ENCODE measurements around the gene SPINDOC. TPM values are rescaled to one million over a fixed set of nuclear protein-coding genes. Genes with fewer than 3 reads are reported as not detected.

SPINDOC gene
- polyA plus RNA-seq, 1 donor (not counting 4 experiments of a cell fraction or from before 2014, with no cell fraction given): 8.1 TPM

DNA sequence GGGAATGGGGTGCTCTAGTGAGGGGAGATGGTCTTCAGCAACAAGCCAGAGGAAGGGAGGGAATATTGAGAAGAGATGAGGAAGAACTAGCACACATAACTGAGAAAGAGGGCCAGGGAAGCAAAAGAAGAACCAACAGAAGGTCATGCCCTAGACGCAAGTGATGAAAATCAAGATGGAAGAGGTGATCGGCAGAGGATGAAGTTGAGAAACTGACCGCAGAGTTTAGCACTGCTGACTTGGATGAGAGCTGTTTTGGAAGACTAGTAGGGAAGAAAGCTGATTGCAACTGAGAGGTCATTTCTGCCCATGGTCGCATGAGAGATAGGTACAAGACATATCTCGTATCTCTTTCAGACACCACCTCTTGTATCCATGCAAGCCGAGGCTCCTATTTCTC, 2.9 kb downstream of the SPINDOC start:
- Histone ChIP-seq H3K9me1 (ENCODE audit: control insufficient read depth, extremely low read depth, insufficient read depth, low read length) (no peaks in the 10 kb centered on the region), H3K79me2 (ENCODE audit: control insufficient read depth, insufficient read depth, low read length) (peaks cover 30% of the 10 kb centered on the region), H3K9me3 (ENCODE audit: control insufficient read depth, low read depth, low read length) (no peaks in the 10 kb centered on the region), H3K4me3 (ENCODE audit: control insufficient read depth in 2 of 3, extremely low read depth in 1 of 3, insufficient read depth in 2 of 3, low read depth in 1 of 3, low read length in 3 of 3) (no peak overlapping the region), H4K20me1 (ENCODE audit: control insufficient read depth, extremely low read depth, insufficient read depth, low read length) (no peaks in the 10 kb centered on the region), H3K36me3 (ENCODE audit: control insufficient read depth in 2 of 2, extremely low read depth in 1 of 2, insufficient read depth in 2 of 2, low read length in 2 of 2) (peaks cover 9 to 14% of the 10 kb centered on the region in 2 experiments), H3K27me3 (ENCODE audit: control insufficient read depth, extremely low read depth, insufficient read depth, low read length) (no peaks in the 10 kb centered on the region), H2AFZ (ENCODE audit: control insufficient read depth, low read length) (no peak overlapping the region), H3K4me1 (ENCODE audit: control insufficient read depth, extremely low read depth, insufficient read depth, low read length) (peaks cover 14% of the 10 kb centered on the region), H3K4me2 (ENCODE audit: control insufficient read depth, extremely low read depth, insufficient read depth, low read depth, low read length) (no peak overlapping the region), H3K9ac (ENCODE audit: control insufficient read depth, extremely low read depth, insufficient read depth, low read length) (no peak overlapping the region), H3K27ac (ENCODE audit: control insufficient read depth, insufficient read depth, low read length) (no peak overlapping the region)
- dilution Hi-C loops (cut with MboI; ENCODE audit: extremely low pct_ligation_motif_present, low sequenced_read_pairs): no loop called here
- FAIRE-seq: no peak
- DNase-seq (ENCODE audit: low read depth, low spot score): no peak
- TF ChIP-seq EZH2 (IDR thresholded peaks at IDR 0.05; ENCODE audit: low read length): no peak
- TF ChIP-seq, protein P1, sequence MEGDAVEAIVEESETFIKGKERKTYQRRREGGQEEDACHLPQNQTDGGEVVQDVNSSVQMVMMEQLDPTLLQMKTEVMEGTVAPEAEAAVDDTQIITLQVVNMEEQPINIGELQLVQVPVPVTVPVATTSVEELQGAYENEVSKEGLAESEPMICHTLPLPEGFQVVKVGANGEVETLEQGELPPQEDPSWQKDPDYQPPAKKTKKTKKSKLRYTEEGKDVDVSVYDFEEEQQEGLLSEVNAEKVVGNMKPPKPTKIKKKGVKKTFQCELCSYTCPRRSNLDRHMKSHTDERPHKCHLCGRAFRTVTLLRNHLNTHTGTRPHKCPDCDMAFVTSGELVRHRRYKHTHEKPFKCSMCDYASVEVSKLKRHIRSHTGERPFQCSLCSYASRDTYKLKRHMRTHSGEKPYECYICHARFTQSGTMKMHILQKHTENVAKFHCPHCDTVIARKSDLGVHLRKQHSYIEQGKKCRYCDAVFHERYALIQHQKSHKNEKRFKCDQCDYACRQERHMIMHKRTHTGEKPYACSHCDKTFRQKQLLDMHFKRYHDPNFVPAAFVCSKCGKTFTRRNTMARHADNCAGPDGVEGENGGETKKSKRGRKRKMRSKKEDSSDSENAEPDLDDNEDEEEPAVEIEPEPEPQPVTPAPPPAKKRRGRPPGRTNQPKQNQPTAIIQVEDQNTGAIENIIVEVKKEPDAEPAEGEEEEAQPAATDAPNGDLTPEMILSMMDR (optimal IDR thresholded peaks at IDR 0.05 in 1 of 3, IDR thresholded peaks at IDR 0.05 in 1 of 3, conservative IDR thresholded peaks at IDR 0.05 in 1 of 3; ENCODE audit: extremely low read depth in 1 of 3, insufficient read depth in 2 of 3, low read length in 3 of 3): no peak

DNA sequence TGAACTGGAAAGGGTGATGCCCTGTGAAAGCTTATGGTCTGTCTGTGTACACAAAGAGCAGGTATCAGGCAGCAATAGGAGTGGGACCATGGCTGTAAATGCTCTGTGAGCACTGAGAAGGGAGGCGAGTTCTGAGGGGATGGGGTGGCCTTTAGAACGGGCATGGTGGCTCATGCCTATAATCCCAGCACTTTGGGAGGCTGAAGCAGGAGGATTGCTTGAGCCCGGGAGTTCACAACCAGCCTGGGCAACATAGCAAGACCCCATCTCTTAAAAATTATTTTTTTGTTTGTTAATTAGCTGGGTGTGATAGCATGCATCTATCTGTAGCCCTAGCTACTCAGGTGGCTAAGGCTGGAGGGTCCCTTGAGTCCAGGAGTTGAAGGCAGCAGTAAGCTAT, 3.5 kb downstream of the SPINDOC start:
- no peaks in the 10 kb centered on the region for H4K20me1 ChIP-seq (ENCODE audit: control insufficient read depth, extremely low read depth, insufficient read depth, low read length)
- H3K4me3 ChIP-seq (ENCODE audit: control insufficient read depth in 2 of 3, extremely low read depth in 1 of 3, insufficient read depth in 2 of 3, low read depth in 1 of 3, low read length in 3 of 3): no peak overlapping the region
- dilution Hi-C loops (cut with MboI; ENCODE audit: extremely low pct_ligation_motif_present, low sequenced_read_pairs): no loop called here
- H3K27me3 ChIP-seq (ENCODE audit: control insufficient read depth, extremely low read depth, insufficient read depth, low read length): no peaks in the 10 kb centered on the region
- DNase-seq (ENCODE audit: low read depth, low spot score): no peak
- H3K27ac ChIP-seq (ENCODE audit: control insufficient read depth, insufficient read depth, low read length): no peak overlapping the region
- H3K9me3 ChIP-seq (ENCODE audit: control insufficient read depth, low read depth, low read length): no peaks in the 10 kb centered on the region
- H3K36me3 ChIP-seq (ENCODE audit: control insufficient read depth in 2 of 2, extremely low read depth in 1 of 2, insufficient read depth in 2 of 2, low read length in 2 of 2): peaks cover 9 to 17% of the 10 kb centered on the region in 2 experiments
- TF ChIP-seq EZH2 (IDR thresholded peaks at IDR 0.05; ENCODE audit: low read length): no peak
- TF ChIP-seq, protein P1 (optimal IDR thresholded peaks at IDR 0.05 in 1 of 3, IDR thresholded peaks at IDR 0.05 in 1 of 3, conservative IDR thresholded peaks at IDR 0.05 in 1 of 3; ENCODE audit: extremely low read depth in 1 of 3, insufficient read depth in 2 of 3, low read length in 3 of 3): no peak
- FAIRE-seq: no peak
- no peak overlapping the region for H3K4me2 ChIP-seq (ENCODE audit: control insufficient read depth, extremely low read depth, insufficient read depth, low read depth, low read length)
- no peak overlapping the region for H2AFZ ChIP-seq (ENCODE audit: control insufficient read depth, low read length)
- H3K4me1 ChIP-seq (ENCODE audit: control insufficient read depth, extremely low read depth, insufficient read depth, low read length): peaks cover 18% of the 10 kb centered on the region
- H3K9me1 ChIP-seq (ENCODE audit: control insufficient read depth, extremely low read depth, insufficient read depth, low read length): no peaks in the 10 kb centered on the region
- peaks cover 30% of the 10 kb centered on the region for H3K79me2 ChIP-seq (ENCODE audit: control insufficient read depth, insufficient read depth, low read length)
- H3K9ac ChIP-seq (ENCODE audit: control insufficient read depth, extremely low read depth, insufficient read depth, low read length): no peak overlapping the region

All from keratinocyte (primary cell).